Adrenal gland (tissue), 5 donors: ENCODE results near the gene RPUSD4.

ENCODE experiments used
- POLR2A ChIP-seq, 2 donors: fragments of 450-650 bp; IDR thresholded peaks; one replicate each; pipeline ENCODE4 v1.6.1; 2017; ENCODE audit warnings: antibody characterized with exemption in 2 of 2, mild to moderate bottlenecking in 2 of 2, moderate library complexity in 1 of 2
- TF ChIP-seq, protein P1 (sequence below), 6 experiments: fragments of 450-650 bp in 4 of 6; fragments of 200-600 bp in 2 of 6; sonication (generic) in 1 of 6; IDR thresholded peaks; 1 replicate in 5 of 6; 2 replicates in 1 of 6; pipeline versions ENCODE4 v1.5.1 to v1.8.0; 2016 to 2021; ENCODE audit warnings: antibody characterized with exemption in 6 of 6, mild to moderate bottlenecking in 2 of 6, moderate library complexity in 1 of 6
- donor health status: DM: no; HTN: no; CAD: no.

DNA sequence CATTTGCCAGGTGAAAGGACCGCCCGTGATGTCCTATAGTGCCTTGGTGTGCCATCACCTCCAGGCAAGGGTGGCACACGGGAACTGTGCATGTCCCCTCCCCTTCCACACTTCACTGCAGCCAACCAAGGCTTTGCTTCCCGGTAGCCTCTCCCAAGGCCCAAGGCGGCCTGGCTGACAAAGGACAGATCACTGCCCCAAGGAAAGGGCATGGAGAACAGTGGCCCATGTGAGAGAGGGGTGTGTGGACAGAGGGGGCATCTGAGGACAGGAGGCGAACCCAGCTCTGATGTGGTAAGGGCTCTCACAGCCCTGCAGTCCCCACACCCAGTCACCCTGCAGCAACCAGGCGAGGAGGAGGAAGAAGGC, 50.4 kb downstream of the RPUSD4 start:
- TF ChIP-seq, protein P1, sequence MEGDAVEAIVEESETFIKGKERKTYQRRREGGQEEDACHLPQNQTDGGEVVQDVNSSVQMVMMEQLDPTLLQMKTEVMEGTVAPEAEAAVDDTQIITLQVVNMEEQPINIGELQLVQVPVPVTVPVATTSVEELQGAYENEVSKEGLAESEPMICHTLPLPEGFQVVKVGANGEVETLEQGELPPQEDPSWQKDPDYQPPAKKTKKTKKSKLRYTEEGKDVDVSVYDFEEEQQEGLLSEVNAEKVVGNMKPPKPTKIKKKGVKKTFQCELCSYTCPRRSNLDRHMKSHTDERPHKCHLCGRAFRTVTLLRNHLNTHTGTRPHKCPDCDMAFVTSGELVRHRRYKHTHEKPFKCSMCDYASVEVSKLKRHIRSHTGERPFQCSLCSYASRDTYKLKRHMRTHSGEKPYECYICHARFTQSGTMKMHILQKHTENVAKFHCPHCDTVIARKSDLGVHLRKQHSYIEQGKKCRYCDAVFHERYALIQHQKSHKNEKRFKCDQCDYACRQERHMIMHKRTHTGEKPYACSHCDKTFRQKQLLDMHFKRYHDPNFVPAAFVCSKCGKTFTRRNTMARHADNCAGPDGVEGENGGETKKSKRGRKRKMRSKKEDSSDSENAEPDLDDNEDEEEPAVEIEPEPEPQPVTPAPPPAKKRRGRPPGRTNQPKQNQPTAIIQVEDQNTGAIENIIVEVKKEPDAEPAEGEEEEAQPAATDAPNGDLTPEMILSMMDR (IDR thresholded peaks at IDR 0.05): no peak
- TF ChIP-seq POLR2A (IDR thresholded peaks at IDR 0.05): no peak
